Skin of body (tissue), 2 donors: ENCODE results near the gene GALNT2. TPM values are rescaled to one million over a fixed set of nuclear protein-coding genes. Genes with fewer than 3 reads are reported as not detected.

ENCODE experiments used
- DNase-seq: peaks from one replicate; lab custom pipeline; 2025; lab: John Stamatoyannopoulos, UW
- total RNA-seq: library from RNA; depleted of rRNA; stranded (reverse); fragments of >200 nt; gene quantifications from one replicate; pipeline ENCODE4 v1.2.3, GENCODE V29; 2014

The GALNT2 gene
- total RNA-seq, 1 donor from 2014 or later, result 32.0 TPM

DNA sequence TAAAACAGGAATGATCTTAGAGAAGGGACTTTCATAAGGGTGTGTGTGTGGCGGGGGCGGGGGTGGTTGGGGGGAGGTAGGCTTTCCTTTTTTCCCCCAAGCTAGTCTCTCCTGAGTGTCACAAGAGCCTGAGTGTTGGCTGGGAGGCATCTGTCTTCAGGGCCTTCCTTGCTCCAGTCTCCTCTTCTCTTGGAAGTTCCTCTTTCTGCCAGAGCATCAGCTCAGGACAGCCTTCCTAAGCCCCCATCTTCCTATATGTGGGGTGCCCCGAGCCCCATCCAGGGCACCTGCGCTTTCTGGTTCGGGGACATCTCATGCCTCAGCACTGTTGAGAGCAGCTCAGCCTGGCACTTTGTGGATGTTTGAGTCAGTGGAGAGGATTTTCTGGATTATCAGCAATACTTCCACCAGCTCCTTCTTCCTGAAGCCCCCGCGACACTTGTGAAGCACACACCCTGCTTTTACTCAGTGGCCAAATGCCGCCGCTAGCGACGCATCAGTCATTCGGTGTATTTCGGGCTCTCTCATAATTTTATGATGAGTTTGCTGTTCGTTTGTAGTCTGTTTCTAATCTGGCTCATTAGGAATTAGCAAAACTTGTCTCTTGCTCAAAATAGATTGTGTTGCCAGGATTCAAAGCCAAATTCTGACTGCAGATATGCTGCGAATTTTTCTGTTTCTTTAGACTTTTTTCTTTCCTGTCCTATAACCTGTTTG, 61.7 kb downstream of the GALNT2 start:
- no peak for DNase-seq

DNA sequence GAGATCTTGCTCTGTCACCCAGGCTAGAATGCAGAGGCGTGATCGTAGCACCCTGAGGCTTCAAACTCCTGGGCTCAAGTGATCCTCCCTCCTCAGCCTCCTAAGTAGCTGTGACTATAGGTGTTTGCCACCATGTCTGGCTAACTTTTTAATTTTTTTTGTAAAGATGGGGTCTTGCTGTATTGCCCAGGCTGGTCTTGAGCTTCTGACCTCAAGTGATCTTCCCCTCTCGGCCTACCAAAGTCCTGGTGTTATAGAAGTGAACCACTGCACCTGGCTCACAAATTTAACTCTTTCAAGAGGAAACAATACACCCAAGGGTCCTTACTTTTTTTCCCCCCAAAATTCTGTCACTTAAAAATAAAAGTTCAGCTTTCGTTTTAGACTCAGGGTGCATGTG, 62.3 kb downstream of the GALNT2 start:
- DNase-seq, result no peak

DNA sequence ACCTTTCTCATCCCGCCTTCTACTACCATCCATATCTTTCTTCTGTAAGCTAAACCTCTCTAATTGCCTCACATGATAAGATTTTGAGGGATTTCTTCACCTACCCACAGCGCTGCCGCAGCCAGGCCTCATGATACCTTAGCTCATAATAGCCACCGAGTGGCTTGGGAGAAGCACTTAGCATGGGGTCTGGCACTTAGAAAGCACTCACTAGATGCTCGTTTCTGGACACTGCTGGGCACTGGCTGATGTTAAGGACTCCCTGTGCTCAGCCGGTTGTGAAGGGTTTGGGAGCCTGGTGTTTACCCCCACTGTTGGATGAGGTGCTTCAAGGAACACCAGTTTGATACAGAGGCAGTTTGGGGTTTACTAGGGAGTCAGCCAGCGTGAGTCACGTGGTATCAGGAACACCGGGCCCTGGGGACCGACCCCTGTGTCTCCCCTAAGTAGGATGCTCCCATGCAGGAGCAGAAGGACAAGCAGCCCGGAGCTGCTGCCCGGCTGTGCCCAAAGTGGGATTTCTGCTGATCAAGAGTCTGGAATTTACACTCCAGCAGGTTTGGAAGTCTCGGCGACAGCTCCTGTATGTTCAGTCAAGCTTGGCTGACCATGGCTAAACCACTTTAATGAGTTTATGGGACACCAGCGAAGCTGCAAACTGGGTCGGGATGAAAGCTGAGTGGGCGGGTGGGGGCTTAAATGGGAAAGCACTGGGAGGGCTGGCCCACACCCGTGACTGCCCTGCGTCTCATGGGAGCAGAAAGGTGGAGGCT, 63.3 kb downstream of the GALNT2 start:
- no peak for DNase-seq

DNA sequence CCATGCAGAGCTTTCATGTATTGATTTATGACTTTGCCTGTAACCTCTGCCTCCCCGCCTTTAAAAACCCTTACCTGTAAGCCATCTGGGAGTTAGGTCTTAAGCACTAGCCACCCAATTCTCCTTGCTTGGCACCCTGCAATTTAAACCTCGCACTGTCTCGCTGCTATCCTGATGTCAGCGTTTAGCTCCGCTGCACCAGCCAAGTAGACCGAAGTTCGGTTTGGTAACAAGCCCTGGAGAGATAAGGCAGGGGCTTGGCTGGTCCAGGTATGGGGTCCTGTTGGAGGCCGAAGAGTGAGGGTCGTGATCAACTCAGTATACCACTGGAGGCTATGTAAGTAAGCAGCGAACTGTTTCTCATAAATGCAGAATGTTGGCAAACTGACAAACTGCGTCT, 64.4 kb downstream of the GALNT2 start:
- DNase-seq, result no peak

DNA sequence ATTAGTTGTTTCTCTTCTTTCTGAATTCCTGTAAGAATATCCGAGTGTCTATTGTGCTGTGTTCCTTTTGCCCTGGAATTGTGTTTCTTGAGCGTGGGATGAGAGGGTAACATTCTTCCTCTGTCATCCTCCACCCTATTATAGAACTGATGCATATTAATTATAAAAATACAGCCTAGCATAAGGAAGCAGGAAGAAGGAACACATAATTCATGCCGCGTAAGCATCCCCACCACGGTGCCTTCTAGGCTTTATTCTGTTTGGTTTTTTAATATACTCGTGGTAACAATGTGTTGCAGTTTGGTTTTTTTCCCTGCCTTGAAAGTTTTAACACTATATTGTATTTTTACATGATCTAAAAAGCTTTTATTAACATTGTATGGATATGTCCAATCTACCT, 65.7 kb downstream of the GALNT2 start:
- no peak for DNase-seq

DNA sequence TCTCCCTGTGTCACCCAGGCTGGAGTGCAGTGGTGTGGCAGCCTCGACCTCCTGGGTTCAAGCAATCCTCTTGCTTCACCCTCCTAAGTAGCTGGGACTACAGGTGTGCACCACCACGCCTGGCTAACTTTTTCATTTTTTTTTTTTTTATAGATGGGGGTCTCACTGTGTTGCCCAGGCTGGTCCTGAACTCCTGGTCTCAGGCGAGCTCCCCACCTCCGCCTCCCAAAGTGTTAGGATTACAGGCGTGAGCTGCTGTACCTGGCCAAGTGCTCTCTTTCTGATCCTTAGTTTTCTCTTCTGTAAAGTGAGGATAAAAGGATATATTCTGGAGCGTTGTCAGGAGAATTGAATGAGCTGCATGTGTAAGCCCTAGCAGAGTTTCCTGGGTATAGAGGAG, 68.7 kb downstream of the GALNT2 start:
- no peak for DNase-seq

DNA sequence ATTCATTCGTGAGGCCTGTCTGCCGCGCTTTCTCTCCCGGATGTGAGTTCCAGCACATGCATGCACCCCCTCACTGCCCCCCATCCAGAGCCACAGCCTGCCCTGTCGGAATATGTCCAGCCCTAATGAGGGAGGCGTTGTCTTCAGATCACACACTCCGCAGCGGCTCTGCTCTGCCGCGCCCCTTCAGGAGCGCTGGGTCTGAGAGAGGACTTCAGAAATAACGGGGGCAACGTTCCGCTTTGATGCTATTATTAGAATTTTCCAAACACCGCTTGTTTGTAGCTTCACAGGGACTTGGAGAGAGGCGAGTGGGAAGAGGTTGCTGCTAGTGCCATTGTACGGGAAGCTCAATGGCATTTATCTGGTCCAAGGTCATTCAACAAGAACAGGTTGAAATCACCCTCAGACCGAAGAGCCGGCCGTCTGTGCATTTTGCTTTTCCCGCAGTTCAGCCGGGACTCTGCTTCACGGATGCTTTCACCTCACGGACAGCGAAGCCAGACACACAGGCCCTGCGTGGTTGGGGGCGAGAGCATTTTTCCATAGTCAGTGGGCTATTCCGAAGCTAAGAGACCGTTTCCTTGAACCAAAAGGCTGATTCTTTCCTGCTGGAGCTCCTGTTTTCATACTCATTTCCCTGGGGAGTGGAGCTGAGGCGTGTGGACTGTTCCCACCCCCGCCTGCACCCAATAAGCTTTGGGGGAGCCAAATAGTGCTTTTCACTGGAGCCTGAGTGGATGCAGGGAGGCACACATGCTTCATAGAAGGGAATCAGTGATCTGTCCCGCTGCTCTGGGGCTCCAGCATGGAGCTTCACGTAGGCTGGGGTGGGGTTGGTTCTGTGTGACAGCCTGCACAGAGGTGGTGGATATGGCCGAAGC, 69.7 kb downstream of the GALNT2 start:
- DNase-seq, result no peak

DNA sequence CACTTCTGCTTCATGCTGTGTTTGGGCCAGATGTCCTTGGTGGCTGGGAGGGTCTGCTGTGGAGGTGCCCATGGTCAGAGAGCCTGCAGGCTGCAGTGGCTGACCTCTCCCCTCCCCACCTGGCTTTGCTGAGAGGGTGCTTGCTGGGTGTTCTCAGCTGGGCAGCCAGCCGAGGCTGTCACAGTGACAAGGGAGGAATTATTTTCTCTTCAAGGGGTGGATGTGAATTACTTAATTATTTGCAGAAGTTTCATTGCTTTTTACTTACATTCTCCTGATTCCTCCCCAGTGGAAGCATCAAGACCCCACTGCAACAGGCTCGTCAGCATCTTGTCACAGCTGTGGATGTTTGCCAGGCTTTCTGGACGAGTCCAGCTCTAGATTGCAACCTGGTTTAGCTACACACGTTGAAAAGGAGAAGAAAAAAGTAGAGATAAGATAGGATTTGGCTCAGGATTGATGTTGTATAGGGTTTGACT, 70.3 kb downstream of the GALNT2 start:
- DNase-seq, result no peak

DNA sequence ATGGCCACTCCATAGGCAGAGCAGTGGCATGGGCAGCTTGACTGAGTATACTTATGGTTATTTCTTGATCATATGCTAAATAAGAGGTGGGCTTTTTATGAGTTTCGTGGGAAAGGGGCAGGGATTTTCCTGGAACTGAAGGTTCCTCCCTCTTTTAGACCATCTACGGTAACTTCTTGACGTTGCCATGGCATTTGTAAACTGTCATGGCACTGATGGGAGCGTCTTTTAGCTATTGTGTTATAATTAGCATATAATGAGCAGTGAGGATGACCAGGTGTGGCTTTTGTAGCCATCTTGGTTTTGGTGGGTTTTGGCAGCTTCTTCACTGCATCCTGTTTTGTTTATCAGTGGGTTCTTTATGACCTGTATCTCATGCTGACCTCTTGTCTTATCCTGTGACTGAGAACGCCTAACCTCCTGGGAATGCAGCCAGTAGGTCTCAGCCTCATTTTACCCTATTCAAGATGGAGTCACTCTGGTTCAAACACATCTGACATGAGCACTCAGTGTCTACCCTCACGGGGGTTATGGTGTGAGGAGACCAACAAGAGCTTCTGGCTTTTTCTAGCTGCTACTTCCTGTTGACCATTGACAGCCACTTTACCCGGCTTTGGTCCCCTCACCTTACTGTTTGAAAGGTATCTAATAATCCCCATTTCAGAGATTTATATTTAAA, 71.7 kb downstream of the GALNT2 start:
- no peak for DNase-seq

DNA sequence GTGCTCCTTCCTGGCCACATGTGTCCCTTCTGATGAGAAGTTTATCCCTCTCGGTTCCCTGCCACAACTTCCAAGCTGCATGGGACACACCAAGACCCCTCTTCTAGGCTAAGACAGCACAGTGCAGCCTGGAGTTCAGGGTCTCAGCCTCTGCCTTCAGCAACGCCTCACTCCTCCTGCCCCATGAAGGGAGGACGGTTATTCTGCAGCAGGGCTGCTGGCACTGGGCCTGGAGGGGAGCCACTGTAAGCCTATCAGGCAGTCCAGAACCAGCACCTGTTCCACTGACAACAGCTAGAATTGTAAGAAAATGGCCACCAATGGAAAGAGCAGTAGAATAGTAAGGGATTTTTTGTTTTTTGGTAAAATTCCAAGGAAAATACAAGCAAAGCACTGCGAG, 72.3 kb downstream of the GALNT2 start:
- no peak for DNase-seq

DNA sequence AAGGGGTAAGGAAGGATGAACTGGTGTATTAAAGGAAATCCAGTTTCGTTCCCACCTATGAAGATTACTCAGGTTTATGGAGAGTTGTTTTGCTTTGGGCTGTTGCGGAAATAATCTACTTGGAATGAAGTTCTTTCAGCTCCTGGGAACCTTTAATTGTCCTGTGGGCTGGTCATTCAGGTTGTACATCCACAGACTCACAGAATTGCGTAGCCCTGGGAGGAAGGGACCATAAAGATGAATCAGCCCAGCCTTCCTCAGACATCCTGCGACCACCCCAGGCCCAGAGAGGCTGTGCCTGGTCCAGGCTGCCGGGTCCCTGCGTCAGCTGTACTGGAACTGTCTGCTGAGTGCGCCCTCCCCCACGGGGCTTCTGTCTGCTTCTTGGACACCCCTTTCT, 72.7 kb downstream of the GALNT2 start:
- no peak for DNase-seq

DNA sequence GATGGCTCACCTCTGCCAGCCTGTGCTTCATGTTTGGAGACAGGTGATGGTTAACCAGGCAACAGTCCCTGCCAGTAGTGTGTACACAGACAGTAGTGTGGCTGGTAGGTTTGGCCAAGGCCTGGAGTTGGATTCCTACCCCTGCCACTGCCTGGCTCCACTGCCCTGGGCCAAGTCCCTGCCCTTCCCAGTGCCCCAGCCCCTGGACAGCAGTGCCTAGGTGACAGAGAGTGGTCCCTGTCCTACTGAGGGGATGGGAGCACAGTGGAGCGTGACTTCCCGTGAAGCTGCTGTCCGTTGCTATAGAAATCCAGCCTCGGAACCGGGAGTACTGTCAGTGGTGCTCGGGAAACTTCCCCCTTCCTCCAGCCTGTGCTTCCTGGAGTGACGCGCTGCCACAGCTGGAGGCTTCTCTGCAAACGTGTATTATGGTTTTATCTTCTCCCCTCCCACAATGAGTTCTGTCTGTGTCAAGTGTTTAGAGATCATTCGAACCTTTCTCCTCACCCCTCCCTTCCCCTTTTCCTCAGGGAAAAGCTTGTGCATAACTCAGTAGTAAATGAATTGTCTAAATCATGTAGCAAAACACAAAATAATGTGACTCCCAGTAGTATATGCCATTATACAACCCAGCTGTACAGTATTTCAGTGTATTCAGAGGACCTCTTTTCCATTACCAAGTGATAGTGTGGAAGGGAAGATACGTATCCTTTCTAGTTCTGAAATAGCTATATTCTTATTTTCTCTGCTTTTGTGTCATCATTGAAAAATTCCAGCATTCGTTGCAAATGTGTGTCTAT, 73.4 kb downstream of the GALNT2 start:
- no peak for DNase-seq

DNA sequence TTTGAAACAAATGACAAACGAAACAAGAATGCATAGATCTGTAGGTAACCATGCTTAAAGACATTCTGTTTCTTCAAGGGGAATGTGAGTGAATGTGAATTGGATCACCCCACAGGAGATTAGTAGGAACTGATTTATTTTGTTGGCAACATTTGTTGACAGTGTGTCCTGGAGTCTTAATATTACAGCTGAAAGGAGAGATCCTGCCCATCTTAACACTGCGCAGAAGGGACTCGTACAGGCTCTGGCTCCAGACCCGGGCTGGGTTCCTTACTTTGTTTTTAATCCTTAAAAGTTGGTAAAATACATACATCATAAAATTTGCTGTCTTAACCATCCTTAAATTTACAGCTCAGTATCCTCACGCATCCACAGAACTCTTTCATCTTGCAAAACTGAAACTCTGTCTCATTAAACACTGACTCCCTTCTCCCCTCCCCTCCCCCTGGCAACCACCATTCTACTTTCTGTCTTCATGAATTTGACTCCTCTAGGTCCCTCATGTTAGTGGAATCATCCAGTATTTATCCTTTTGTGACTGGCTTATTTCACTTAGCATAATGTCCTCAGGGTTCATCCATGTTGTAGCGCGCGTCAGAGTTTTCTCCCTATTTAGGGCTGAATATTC, 74.1 kb downstream of the GALNT2 start:
- peak; percentile 11 for DNase-seq

DNA sequence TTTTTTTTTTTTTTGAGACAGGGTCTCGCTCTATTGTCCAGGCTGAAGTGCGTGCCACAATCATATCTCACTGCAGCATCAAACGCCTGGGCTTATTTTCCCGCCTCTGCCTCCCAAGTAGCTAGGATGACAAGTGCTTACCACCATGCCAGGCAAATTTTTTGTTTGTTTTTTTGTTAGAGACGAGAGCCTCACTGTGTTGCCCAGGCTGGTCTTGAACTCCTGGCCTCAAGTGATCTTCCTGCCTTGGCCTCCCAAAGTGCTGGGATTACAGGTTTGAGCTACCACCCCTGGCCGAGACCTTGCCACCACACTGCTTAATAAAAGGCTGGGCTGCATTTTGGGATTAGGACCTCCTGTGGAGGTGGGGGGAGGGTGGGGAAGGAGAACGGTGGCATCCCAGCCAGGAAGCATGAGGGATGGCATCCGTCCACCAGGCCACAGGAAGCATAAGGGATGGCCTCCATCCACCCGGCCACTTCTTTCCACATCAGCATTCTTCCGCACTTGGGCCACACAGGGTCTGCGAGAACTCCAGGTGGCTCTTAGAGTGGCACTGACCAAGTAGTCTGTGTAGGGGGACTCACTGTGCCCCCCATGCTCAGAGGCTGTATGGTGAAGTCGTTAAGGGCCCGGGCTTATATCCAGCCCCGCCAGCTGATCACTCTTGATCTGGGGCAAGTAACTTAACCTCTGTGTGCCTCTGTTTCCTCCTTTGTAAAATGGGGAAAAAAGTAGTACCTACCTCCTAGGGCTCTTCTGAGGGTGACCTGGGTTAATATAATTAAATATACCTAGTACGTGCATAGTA, 75.0 kb downstream of the GALNT2 start:
- no peak for DNase-seq

DNA sequence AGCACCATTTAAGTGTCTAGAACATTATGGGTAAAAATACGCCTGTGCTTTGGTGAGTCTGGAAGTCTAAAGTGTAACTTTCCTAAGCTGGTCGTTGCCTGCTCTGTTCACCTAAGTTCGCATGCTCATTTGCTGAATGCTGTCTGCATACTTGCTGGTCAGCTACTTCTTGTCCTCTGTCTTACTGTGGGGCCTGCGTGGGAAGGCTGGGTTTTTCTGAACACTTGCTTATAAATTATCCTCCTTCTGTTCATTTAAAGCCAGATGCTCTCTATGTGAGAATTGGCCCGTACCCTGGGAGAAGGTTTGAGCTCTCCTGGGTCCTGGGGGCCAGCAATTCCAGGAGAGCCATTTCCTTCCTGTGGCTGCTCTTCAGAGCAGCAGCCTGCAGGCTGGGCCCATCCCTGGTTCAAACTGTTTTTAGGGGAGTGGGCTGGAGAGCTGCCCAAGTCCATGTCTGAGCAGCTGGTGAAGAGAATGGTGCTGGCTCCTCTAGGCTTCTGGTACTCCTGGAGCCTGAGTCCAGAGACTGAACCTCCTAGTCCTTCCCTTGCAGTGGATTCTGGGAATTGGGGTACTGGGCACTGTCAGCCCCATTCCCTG, 75.7 kb downstream of the GALNT2 start:
- DNase-seq, result no peak

DNA sequence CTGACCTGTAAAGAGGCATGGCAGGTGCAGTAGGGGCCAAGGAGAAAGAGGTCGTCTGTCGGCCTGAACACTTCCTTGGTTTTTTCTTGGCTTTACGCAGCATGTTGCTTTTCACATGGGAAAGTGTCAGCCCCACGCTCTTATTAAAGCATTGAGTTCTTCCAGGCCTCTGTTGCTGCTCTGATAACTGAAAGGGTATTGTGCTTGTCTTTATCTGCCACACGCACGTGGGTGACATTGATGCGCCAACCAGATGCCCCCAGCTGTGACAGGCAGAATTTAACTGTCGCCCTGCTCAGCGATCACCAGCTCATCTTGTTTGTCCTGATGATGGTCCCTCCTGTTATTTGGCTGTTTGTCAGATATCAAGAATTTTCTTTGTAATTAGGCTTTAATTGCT, 76.5 kb downstream of the GALNT2 start:
- DNase-seq, result no peak

DNA sequence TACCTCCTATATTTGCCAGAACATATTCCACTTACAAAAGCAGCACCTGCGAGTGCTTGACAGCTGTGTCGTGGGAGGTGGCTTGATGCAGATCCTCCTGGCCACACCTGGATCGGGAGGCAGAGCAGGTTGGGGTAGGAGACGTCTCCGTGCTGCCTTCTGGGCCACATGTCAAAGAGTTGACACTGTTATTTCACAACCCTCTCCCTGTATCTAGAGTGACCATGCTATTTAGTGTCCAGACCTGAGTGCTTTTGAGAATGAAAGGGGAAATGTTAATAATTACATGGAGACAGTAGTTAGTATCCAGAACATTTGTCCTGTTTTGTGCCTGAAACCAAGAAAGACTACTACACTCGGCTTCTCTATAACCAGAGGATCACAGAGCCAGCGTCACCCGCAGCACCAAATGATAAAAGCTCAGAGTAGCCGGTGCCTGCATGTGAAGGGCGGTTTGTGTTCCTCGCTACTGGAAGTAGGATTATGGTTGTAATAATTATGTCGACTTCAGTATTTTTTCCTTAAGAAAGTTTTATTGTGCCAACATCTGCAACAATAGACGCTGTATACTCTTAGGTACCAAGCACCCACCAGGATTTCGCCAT, 77.1 kb downstream of the GALNT2 start:
- DNase-seq, result no peak

DNA sequence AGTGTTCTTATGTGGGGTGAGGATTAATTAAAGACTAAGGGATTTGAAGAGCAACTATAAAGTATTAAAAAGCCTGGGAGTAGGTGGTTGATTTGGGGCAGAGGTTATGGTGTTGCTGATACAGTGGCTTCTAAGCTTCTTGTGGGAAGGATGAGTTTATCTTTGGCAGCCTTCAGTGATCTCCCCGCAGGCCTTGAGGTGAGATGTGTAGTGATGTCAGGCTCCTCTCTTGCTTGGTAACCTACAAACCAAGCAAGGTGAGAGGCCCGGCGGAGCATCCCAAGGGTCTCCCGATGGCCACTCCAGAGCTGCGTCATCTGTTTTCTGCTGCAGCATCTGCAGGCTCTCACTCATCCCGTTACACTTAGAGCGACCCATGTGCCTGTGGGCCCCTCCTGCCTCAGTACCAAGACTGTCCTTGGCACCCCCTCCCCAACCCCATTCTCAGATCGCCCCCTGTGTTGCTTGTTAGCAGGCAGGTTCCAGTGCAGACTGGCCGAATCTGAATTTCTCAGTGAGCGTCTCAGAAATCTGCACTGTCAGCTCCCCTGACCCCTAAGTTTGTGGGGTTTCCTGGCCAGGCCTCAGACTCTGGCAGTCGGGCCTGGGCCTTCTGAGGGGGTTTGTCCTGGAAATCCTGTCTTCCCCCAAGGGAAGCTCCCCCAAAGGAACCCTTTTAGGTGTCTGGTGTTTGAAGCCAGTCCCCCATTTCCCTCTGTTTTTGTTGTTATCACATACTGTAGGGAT, 77.9 kb downstream of the GALNT2 start:
- DNase-seq, result no peak
